Iris pigment epithelial cell (primary cell): Measurements from ENCODE around the gene OSBPL3.

Experiments
- DNase-seq: peaks from one replicate; pipeline ENCODE4 v3.0.0-alpha.2; 2011; ENCODE audit warnings: low read depth

Gene OSBPL3

DNA sequence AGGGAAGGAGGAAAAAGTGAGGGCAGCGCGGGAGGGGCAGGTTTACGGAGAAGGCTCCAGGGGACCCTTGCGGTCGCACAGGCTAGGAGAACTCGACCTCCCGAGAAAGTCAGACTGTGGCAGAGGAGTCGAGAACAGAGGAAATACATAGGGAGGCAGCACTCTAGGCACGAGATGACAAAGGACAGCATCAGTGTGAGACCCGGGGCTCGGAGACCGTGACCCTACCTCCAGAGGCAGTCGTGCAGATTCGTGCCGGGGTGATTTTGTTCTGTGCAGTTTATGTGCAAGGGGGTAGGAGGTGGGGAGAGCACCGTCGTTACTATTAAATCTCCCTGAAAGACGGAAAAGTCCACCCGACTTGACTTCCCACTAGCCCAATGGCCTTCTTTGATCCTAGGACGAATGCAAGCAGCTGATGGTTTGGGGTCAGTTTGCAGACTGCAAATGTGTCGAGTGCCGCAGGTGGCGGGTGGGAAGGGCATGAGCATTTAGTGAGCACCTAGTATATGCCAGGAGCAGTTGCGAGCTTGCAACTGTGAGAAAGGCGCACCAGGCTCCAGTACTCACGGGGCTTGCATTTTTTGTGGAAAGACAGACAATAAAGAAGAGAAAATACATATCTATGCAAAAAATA is 674 bp upstream of the OSBPL3 start:
- peak; percentile 56 for DNase-seq

GRCh38 chr7:24979470-24979862 is 512 bp downstream of the OSBPL3 start:
- DNase-seq: peak; percentile 86

GRCh38 chr7:24978843-24979469 is 1.0 kb downstream of the OSBPL3 start:
- no peak for DNase-seq

GRCh38 chr7:24975644-24976260 is 4.2 kb downstream of the OSBPL3 start:
- DNase-seq: no peak

- DNase-seq: no peak
These were observed 4.8 kb downstream of the OSBPL3 start for GRCh38 chr7:24975172-24975571.

DNA sequence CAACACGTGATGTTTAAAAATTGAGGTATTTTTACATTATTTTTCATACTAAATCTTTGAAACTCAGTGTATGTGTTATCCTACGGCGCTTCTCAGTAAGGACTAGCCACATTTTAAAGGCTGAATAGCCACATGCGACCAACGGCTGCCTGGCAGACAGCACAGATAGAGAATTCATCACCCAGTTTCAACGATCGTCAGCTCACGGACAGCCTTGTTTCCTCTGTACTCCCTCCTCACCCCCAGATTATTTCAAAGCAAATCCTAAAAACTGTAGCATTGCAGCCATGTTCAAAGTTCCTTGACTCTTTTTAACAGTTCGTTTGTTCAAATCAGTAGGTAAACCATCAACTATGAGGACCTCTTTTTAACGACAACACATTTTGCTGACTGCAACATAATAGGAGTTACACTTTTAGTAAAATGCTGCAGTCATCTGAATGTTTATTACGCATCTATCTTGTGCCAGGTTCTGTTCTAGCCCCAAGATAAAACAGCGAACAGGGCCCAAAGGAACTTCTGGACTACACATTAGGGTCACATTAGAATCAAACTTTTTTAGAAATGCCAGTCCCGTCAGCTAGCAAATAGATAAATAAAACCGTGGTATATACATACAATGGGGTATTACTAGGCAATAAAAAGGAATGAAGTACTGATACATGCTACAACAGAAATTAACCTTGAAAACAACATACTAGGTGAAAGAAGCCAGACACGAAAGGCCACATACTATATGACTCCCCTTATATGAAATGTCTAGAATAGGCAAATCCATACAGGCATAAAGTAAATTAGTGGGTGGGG is 5.7 kb downstream of the OSBPL3 start:
- no peak for DNase-seq

DNA sequence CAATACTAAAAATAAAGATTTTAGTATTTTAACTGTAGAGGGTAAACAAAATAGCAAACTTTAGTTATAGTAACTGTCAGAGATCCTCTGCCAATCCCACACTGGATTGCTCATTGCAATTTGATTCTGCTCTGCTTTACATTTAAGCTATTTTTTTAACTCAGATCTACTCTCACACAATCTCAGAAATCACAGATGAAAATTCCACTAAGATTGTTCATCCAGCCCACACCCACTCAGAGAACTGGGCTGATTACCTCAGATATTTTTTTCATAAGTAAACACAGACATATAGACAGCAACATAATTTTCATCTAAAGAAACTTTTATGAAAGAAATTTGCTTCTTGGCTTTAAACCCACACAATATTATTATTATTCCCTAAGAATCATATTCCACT is 7.0 kb downstream of the OSBPL3 start:
- DNase-seq: peak; percentile 89

DNA sequence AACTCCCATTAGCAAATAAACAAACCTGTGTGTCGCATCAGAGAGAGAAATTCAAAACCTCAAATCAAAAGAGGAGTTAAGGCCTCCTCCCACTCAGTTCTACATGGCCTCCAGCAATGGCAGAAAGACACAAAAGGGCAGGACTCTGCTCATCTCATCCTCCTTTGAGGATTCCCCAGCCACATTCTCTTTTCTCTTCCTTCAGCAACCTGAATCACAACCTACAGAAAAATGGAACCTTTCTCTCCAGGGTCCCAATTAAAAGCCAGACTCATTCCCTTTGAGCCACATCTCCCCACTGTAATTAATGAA is 7.9 kb downstream of the OSBPL3 start:
- DNase-seq: no peak

DNA sequence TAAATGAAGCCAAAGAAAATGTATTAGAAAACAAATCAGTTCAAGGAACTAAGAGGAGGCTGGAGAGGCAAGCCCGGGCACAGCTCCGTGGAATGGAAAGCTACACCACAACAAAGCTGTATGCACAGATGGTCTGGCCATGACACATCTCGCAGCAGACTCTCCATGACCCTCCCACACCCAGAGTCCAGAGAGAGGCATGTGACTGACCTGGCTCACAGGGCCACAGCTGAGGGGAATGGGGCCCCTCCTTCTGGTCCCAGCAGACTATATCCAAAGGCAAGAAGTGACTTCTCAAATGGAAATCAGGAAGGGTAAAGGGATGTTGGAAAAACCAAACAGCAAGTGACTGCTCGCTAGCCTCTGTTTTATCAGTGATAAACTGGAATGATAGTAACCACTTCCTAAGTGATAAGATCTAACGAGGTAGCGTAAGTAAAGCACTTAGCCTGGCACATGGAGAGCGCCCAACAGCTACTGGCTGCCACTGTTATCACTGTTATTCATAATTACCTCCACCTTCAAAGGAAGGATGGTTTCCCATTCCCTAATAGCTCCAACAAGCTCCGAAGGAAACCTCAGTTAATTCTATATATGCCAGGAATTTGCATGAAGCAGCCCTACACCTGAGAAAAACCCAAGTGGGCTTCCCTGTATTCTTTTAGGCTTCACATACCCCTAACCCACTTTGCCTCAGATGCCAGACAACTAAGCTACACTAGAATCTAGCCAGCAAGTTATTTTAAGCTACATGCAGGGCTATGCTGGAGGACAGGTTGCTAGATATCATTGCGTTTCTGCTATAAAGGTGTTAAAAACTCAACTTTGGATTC is 8.4 kb downstream of the OSBPL3 start:
- peak; percentile 98 for DNase-seq

DNA sequence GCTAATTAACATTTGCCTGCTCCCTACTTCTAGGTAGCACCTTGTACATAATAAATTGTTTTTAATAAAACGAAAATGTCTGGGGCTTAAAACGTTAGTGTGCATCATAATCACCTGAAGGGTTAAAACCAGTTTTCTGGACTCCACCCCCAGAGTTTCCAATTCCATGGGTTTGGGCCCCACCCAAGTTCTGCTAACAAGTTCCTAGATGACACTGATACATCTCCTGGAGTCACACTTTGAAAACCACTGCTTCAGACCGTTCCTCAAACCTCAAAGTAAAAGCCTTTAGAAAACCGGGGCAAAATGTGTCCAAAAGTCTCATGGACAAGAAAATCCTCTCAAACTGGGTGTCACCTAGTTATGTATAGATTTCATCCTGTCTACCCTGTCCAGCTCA is 9.3 kb downstream of the OSBPL3 start:
- peak; percentile 59 for DNase-seq

GRCh38 chr7:24968165-24968564 is 11.8 kb downstream of the OSBPL3 start:
- DNase-seq: no peak

- no peak for DNase-seq
These were observed 12.3 kb downstream of the OSBPL3 start for GRCh38 chr7:24967696-24968095.

DNA sequence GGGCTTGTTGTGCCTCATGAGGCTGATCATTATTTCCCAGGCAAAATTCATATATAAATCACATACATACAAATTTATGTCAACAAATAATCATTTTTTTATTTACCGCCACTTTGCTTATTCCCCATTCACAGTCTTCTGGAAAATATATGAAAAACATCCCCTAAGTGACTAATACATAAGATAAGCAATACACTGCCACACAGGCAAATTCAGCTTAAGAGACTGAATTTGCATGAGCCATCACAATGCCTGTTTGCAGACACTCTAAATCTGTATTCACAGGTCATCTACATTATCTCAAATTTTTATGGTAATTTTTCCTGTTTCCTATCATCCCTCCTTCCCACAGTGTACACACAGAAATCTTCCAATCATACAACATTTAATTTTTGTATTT is 13.2 kb downstream of the OSBPL3 start:
- DNase-seq: peak; percentile 58

GRCh38 chr7:24965831-24966708 is 13.9 kb downstream of the OSBPL3 start:
- no peak for DNase-seq

GRCh38 chr7:24964191-24964590 is 15.8 kb downstream of the OSBPL3 start:
- DNase-seq: no peak

DNA sequence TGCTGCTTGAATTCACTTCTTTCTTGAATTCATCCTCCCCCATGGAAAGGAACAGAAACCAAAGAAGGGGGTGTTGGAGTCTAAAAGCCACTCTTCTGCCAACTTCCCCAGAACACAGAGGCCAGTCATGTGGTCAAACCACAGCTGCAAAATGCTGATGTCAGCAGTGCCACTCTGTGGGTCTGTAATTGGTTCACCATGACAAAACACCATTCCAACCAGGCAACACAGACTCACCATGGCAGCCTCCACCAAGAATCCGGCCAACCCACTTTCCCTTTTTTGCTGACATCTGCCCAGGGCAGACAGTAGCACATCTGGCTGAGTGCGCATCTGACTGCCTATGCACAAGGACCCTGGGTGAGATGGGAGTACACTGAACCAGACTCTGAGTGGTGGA is 16.8 kb downstream of the OSBPL3 start:
- DNase-seq: peak; percentile 52

GRCh38 chr7:24962418-24962962 is 17.5 kb downstream of the OSBPL3 start:
- no peak for DNase-seq

- no peak for DNase-seq
These were observed 20.1 kb downstream of the OSBPL3 start for GRCh38 chr7:24959735-24960485.

- DNase-seq: no peak
These were observed 21.6 kb downstream of the OSBPL3 start for GRCh38 chr7:24958399-24958798.

- DNase-seq: no peak
These were observed 24.0 kb downstream of the OSBPL3 start for GRCh38 chr7:24956021-24956420.
